Astrocyte (in vitro differentiated cells and primary cell): Measurements from ENCODE around the gene OXT. TPM values are rescaled to one million over a fixed set of nuclear protein-coding genes. Genes with fewer than 3 reads are reported as not detected.

Source experiments
- DNase-seq: peaks from one replicate; pipeline ENCODE4 v3.0.0-alpha.2; 2010; ENCODE audit warnings: low read depth
- FAIRE-seq: peaks from 2 replicates; lab custom pipeline; 2011; peaks lifted over from hg19 to GRCh38; lab: Jason Lieb, UNC
- H2AFZ ChIP-seq: 2 replicates; pipeline ENCODE4 v1.6.0; 2012; ENCODE audit warnings: low read depth, low read length, inconsistent platforms
- H3K27ac ChIP-seq: 2 replicates; pipeline ENCODE4 v1.5.1; 2011; ENCODE audit warnings: low read depth, low read length, inconsistent platforms
- H3K27me3 ChIP-seq: 2 replicates; pipeline ENCODE4 v1.6.0; 2011; ENCODE audit warnings: low read length, inconsistent platforms; ENCODE audit not compliant: insufficient read depth
- H3K36me3 ChIP-seq: 2 replicates; pipeline ENCODE4 v1.5.1; 2011; ENCODE audit warnings: low read length, inconsistent platforms; ENCODE audit not compliant: insufficient read depth
- H3K4me1 ChIP-seq: 2 replicates; pipeline ENCODE4 v1.5.1; 2011; ENCODE audit warnings: low read length, inconsistent platforms; ENCODE audit not compliant: insufficient read depth
- H3K4me2 ChIP-seq: 2 replicates; pipeline ENCODE4 v1.6.0; 2012; ENCODE audit warnings: low read length, inconsistent platforms
- H3K4me3 ChIP-seq: 2 replicates; pipeline ENCODE4 v1.5.1; 2011; ENCODE audit warnings: low read depth, mild to moderate bottlenecking, low read length, inconsistent platforms; ENCODE audit not compliant: insufficient read depth
- H3K79me2 ChIP-seq: 2 replicates; pipeline ENCODE4 v1.6.0; 2012; ENCODE audit warnings: mild to moderate bottlenecking, low read length, inconsistent platforms; ENCODE audit not compliant: insufficient read depth
- H3K9ac ChIP-seq: 2 replicates; pipeline ENCODE4 v1.6.0; 2012; ENCODE audit warnings: mild to moderate bottlenecking, low read length, inconsistent platforms
- H3K9me3 ChIP-seq: 2 replicates; pipeline ENCODE4 v1.5.1; 2012; ENCODE audit warnings: low read depth, mild to moderate bottlenecking, low read length, inconsistent platforms; ENCODE audit not compliant: insufficient read depth
- H4K20me1 ChIP-seq: 2 replicates; pipeline ENCODE4 v1.6.0; 2012; ENCODE audit warnings: low read length, inconsistent platforms; ENCODE audit not compliant: insufficient read depth
- H3K27ac Mint-ChIP-seq: one replicate; pipeline ENCODE4 v1.8.0; 2021; ENCODE audit warnings: mild to moderate bottlenecking, mixed read lengths; ENCODE audit not compliant: unreplicated experiment
- H3K27me3 Mint-ChIP-seq: one replicate; pipeline ENCODE4 v1.8.0; 2021; ENCODE audit warnings: low read depth, mixed read lengths; ENCODE audit not compliant: unreplicated experiment
- H3K36me3 Mint-ChIP-seq: one replicate; pipeline ENCODE4 v1.8.0; 2021; ENCODE audit warnings: low read depth, mixed read lengths; ENCODE audit not compliant: unreplicated experiment
- H3K4me1 Mint-ChIP-seq: one replicate; pipeline ENCODE4 v1.8.0; 2021; ENCODE audit warnings: low read depth, mixed read lengths; ENCODE audit not compliant: unreplicated experiment
- H3K4me3 Mint-ChIP-seq: one replicate; pipeline ENCODE4 v1.8.0; 2021; ENCODE audit warnings: mild to moderate bottlenecking, moderate library complexity, mixed read lengths; ENCODE audit not compliant: unreplicated experiment
- H3K9me3 Mint-ChIP-seq: one replicate; pipeline ENCODE4 v1.8.0; 2021; ENCODE audit warnings: mild to moderate bottlenecking, mixed read lengths; ENCODE audit not compliant: unreplicated experiment
- CTCF ChIP-seq: IDR thresholded peaks from 2 replicates; pipeline ENCODE4 v1.5.1; 2011; ENCODE audit warnings: low read depth, mild to moderate bottlenecking, inconsistent platforms, low read length, moderate library complexity; ENCODE audit not compliant: insufficient read depth
- EZH2 ChIP-seq: IDR thresholded peaks from 2 replicates; pipeline ENCODE4 v1.6.1; 2012; ENCODE audit warnings: mild to moderate bottlenecking, low read length, inconsistent platforms; ENCODE audit not compliant: insufficient read depth
- total RNA-seq: library from RNA; stranded (reverse); gene quantifications from 2 replicates; pipeline ENCODE4 v1.2.1, GENCODE V29; 2021

OXT gene
- total RNA-seq, 1 donor from 2014 or later = not detected

GRCh38 chr20:3119044-3119443, 47.6 kb downstream of the OXT start:
- Histone ChIP-seq H3K27me3 (no peaks in the 10 kb centered on the region), H4K20me1 (peaks cover 16% of the 10 kb centered on the region), H3K27ac (no peak overlapping the region), H3K9ac (no peak overlapping the region), H2AFZ (no peak overlapping the region), H3K36me3 (peaks cover 3% of the 10 kb centered on the region), H3K9me3 (no peaks in the 10 kb centered on the region), H3K79me2 (peaks cover 3% of the 10 kb centered on the region), H3K4me3 (no peak overlapping the region), H3K4me1 (no peaks in the 10 kb centered on the region), H3K4me2 (no peak overlapping the region)
- H3K9me3 Mint-ChIP-seq = peaks cover 16% of the 10 kb centered on the region
- no peak overlapping the region for H3K4me3 Mint-ChIP-seq
- DNase-seq (no peak), FAIRE-seq (no peak)
- no peaks in the 10 kb centered on the region for H3K4me1 Mint-ChIP-seq
- H3K27ac Mint-ChIP-seq = no peak overlapping the region
- TF ChIP-seq CTCF = no peak
- no peak for TF ChIP-seq EZH2
- H3K36me3 Mint-ChIP-seq = peaks cover 42% of the 10 kb centered on the region
- no peaks in the 10 kb centered on the region for H3K27me3 Mint-ChIP-seq

GRCh38 chr20:3121271-3121911, 50.0 kb downstream of the OXT start:
- H3K9me3 ChIP-seq = no peaks in the 10 kb centered on the region
- H3K4me3 Mint-ChIP-seq = no peak overlapping the region
- no peak overlapping the region for H3K9ac ChIP-seq
- H3K4me3 ChIP-seq = no peak overlapping the region
- H2AFZ ChIP-seq = no peak overlapping the region
- peaks cover 20% of the 10 kb centered on the region for H3K9me3 Mint-ChIP-seq
- no peaks in the 10 kb centered on the region for H3K4me1 ChIP-seq
- no peak overlapping the region for H3K27ac ChIP-seq
- H3K4me1 Mint-ChIP-seq = no peaks in the 10 kb centered on the region
- H3K4me2 ChIP-seq = no peak overlapping the region
- H3K27ac Mint-ChIP-seq = no peak overlapping the region
- TF ChIP-seq EZH2 (no peak), CTCF (no peak)
- no peaks in the 10 kb centered on the region for H3K79me2 ChIP-seq
- peaks cover 3% of the 10 kb centered on the region for H4K20me1 ChIP-seq
- DNase-seq (no peak), FAIRE-seq (no peak)
- H3K36me3 Mint-ChIP-seq = peaks cover 48% of the 10 kb centered on the region
- H3K27me3 Mint-ChIP-seq = no peaks in the 10 kb centered on the region
- peaks cover 3% of the 10 kb centered on the region for H3K36me3 ChIP-seq
- H3K27me3 ChIP-seq = no peaks in the 10 kb centered on the region

Other genes with a start within 250 kb of the OXT start
- gene PCED1A, start 231.0 kb upstream of the OXT start, total RNA-seq = 17.2 and 23.5 TPM in 2 replicates
- gene VPS16, start 230.9 kb upstream of the OXT start, total RNA-seq = 24.9 and 25.1 TPM in 2 replicates
- 50.1 and 54.5 TPM in 2 replicates for gene PTPRA, start 198.1 kb upstream of the OXT start, total RNA-seq
- 0.89 and 1.4 TPM in 2 replicates for gene GNRH2, start 28.0 kb upstream of the OXT start, total RNA-seq
- 27.3 and 29.0 TPM in 2 replicates for gene MRPS26, start 25.6 kb upstream of the OXT start, total RNA-seq
- not detected in 2 replicates for gene AVP, start 13.1 kb downstream of the OXT start, total RNA-seq
- gene FASTKD5, start 88.2 kb downstream of the OXT start, total RNA-seq = 16.7 and 18.5 TPM in 2 replicates
- gene UBOX5, start 88.2 kb downstream of the OXT start, total RNA-seq = 5.9 and 6.6 TPM in 2 replicates
- 11.2 and 12.6 TPM in 2 replicates for gene LZTS3, start 101.9 kb downstream of the OXT start, total RNA-seq
- 36.7 and 42.8 TPM in 2 replicates for gene DDRGK1, start 133.1 kb downstream of the OXT start, total RNA-seq
- gene ITPA, start 137.9 kb downstream of the OXT start, total RNA-seq = 55.5 and 55.6 TPM in 2 replicates
- gene SLC4A11, start 167.6 kb downstream of the OXT start, total RNA-seq = 3.9 and 6.6 TPM in 2 replicates